NCI-H1417 (cell line): Measurements from ENCODE around the gene INMT.
"Not testable (repeated sequence)": the region's sequence is repeated elsewhere in the genome, so short reads cannot be mapped to it uniquely, and the experiment has no call there.

Source experiments
- DNase-seq, 3 experiments: peaks; one replicate each; lab custom pipeline; 2025; lab: John Stamatoyannopoulos, UW

The INMT gene

DNA sequence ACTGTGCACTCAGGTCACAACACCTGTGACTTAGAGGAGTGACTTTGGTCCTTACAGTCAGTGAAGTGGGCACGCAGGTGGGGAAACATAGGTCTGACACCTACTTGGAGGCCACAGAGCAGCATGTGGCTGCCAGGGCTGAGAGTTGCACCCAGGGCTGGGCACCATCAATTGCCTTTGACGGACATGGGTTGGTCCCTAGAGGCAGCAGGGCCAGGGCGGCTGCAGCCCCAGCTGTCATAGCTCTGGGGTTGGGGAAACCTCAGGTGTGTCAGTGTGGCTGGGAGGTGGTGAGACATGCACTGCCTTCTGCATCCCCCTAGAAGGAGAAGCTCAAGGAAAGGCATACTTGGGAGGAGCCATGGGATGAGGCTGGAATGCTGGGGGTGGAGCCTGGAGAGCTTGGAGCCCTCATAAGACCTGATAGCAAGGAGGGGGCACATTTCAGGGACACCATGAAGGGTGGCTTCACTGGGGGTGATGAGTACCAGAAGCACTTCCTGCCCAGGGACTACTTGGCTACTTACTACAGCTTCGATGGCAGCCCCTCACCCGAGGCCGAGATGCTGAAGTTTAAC is at the start of gene INMT:
TSS of gene INMT (plus strand) at position 440 of the 578 bp plus-strand sequence. CDS start at position 456, 16 bp downstream.
- no peak for DNase-seq

DNA sequence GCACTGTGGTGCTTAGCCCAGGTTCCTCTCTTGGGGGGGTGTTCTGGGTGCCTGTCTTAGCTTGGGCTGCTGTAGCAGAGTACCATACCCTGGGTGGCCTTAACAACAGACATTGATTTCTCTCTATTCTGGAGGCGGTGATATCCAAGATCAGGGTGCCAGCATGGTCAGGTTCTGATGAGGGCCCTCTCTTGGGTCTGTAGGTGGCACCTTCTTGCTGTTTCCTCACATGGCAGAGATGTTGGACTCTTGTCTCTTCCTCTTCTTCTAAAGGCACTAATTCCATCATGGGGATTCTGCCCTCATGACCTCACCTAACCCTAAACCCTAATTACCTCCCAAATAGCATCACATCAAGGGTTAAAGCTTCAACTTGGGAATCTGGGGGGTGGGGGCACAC is 49.7 kb upstream of the INMT start:
- DNase-seq: no peak

DNA sequence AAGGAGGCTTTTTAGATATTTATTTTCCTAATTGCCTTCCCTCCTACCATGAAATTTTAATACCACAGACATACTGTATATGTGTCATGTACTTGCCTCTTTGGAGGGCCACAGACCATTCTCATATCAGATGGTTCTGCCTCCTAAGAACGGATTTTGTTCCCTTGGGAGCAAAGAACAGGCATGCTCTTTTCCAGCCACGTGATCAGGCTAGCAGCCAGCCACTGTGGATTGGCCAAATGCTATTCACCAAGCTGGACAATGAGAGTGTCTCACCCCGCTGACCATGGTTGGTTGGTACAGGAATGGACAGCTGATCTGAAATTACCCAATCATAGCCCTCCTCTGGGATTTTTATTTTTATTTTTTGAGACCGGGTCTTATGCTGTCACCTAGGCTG is 48.2 kb upstream of the INMT start:
- no peak for DNase-seq

GRCh38 chr7:30705008-30705407 is 46.9 kb upstream of the INMT start:
- no peak for DNase-seq

GRCh38 chr7:30705596-30705995 is 46.3 kb upstream of the INMT start:
- no peak for DNase-seq

DNA sequence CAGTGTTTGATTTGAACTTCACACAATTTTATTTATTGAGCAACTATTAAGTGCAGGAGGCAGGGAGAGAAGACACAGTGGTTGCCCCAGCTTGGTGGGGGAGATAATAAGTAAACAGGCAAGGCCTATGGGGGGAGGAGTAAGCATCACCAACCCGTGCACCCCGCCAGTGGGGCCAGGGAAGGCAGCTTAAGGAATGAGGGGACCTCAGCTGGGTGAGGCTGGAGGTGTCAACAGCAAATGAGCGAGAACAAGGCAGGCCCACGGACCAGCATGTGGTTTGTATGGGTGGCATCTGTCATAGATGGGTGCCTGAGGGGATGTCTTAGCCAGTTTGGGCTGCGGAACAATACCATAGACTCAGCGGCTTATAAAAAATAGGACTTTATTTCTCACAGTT is 45.6 kb upstream of the INMT start:
- DNase-seq: no peak

DNA sequence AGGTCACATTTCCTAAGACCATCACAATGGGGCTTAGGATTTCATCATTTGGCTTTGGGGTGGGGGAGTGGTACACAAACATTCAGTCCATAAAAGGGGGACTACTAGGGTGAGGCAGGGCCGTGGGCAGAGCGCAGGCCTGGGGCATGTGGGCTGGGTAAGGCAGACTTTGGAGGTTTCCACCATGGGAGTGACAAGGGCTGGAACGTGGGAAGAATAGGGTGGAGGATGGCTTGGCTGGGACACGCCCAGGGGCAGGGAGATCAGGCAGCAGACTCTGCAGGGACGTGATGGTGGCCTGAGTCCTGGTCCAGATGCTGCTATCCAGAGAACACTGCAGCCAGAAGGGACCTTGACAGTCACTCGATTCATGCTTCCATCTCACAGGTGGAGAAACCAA is 45.0 kb upstream of the INMT start:
- no peak for DNase-seq

- no peak for DNase-seq
Measured at GRCh38 chr7:30707391-30708357, 44.3 kb upstream of the INMT start.

- DNase-seq: no peak
Measured at GRCh38 chr7:30708412-30708811, 43.5 kb upstream of the INMT start.

GRCh38 chr7:30708983-30709382 is 43.0 kb upstream of the INMT start:
- DNase-seq: no peak

GRCh38 chr7:30709549-30709948 is 42.4 kb upstream of the INMT start:
- no peak for DNase-seq

DNA sequence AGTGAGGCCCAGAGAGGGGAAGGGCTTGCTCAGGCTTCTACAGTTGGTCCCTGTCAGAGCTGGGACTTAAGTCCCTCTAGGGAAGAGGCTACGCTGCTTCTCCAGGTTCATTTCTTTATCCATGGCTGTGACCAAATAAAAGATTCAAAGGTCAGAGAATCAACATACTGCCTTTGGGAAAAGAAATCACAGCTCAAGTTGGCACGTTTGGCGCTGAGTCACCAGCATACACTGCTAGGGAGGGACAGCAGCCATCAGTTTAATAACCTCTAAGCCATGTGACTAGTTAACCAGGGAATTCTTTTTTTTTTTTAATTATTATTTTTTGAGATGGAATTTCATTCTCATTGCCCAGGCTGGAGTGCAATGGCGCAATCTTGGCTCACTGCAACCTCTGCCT is 41.3 kb upstream of the INMT start:
- no peak for DNase-seq

DNA sequence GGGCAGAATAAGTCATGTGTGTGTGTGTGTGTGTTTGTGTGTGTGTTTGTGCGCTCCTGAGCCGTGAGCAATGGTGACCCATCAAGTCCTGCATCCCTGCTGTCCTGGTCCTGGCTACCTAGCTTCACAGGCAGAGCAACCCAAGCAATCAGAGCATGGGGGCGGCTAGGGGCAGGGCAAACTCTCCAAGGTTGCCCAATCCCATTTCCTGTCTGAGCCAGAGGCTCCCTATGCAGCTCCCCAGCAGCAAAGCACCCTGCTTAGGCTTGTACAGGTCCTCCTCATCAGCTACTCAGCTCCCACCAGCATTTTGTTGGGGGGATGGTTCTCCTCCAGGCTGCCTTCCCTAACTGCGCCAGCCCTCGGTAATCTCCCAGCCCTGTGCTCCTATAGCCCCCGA is 38.5 kb upstream of the INMT start:
- no peak for DNase-seq

DNA sequence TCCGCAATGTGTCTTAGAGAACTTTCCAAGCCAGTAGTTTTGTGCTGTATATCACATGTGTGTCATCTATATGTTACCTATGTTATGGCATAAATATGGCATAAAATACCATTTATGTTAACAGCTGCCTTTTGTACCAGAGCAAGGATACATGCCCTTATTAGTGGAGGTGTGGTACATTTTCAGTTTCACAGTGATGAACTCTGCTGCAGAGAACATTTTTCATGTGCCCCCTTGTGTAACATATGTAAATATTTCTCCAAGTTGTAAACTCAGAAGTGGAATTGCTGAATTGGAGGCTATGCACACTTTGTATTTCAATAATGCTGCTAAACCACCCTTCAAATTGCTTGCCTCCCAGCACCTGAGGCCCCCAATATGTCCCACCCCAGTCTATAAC is 37.8 kb upstream of the INMT start:
- DNase-seq: no peak

DNA sequence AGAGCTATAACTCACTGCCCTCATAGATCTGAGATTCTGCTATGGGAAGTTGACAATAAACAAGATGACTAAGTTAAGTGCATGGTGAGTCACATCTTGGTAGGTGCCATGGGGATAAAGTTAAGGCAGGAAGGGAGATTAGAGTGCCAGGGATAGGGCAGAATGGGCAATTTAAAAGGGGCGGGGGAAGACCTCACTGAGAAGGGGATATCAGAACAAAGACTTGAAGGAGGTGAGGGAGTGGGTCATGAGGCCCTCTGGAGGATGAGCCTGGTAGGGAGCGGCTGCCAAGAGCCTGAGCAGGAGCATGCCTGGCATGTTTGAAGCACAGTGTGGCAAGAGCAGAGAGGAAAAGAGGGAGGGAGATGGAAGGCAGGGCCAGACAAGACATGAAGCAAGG is 34.8 kb upstream of the INMT start:
- no peak for DNase-seq

DNA sequence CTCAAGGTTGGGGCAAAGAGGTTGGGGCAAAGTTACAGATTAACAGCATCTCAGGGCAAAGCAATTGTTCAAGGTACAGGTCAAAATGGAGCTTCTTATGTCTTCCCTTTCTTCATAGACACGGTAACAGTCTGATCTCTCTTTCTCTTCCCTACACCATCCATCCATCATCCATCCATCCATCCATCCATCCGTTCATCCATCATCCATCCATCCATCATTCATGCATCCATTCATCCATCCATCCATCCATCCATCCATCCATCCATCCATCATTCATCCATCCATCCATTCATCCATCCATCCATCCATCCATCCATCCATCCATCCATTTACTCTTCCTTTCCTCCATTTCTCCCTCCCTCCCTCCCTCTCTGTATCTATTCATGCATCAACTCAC is 32.5 kb upstream of the INMT start:
- not testable (repeated sequence) for DNase-seq

GRCh38 chr7:30721211-30721610 is 30.7 kb upstream of the INMT start:
- no peak for DNase-seq

DNA sequence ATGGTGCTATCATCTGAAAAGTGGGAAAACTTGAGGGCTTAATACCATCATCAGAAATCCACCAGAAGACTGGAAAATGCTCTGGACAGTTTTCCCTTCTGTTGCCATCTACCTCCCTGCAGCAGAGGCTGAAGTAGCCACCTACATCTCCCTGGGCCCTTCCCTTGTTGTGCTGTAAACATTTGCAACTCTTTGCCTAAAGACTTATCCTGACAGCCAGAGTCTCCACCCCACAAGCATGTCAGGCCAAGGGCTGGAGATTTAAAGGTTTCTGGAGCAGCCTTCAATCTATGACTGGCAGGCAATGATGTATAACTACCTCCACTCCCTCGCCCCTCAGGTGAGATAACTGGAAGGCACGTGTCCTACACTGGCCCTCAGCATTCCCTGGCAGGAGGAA is 29.7 kb upstream of the INMT start:
- no peak for DNase-seq

DNA sequence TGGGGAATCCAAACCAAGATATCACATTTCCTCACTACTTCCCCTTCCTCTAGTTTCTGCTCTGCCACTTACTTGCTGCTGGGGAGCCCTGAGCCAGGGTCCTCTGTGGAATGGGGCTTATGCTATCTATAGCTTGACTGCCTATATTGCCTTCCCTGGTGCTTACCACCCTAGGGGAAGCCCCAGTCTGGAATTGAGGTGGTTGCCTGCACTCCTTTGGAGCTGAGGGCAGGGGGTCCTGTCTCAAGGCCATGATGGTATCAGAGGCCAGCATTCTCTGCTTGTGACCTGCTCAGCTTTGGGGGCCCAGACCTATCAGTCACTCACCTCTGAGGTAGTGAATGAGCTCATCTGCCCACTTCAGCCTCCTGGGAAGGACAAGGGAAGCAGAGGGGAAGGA is 29.3 kb upstream of the INMT start:
- no peak for DNase-seq

DNA sequence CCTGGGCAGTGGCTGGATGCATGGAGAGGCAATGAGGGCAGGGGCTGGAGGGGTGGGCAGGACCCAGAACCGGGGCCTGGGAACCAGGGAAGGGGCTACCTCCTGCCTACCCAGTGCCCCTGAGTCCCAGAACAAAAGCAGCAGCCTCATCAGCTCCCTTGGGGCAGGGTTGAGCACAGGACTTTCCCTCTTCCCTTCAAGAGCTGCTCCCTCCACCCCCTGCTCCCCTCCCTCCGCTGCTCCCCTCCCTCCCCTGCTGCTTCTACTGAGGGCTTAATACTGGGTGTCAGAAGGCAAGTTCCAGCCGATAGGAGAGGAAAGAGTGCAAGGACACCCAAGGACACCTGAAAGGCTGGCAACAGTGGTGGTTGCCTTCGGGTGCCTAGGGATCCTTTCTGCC is 28.2 kb upstream of the INMT start:
- no peak for DNase-seq

DNA sequence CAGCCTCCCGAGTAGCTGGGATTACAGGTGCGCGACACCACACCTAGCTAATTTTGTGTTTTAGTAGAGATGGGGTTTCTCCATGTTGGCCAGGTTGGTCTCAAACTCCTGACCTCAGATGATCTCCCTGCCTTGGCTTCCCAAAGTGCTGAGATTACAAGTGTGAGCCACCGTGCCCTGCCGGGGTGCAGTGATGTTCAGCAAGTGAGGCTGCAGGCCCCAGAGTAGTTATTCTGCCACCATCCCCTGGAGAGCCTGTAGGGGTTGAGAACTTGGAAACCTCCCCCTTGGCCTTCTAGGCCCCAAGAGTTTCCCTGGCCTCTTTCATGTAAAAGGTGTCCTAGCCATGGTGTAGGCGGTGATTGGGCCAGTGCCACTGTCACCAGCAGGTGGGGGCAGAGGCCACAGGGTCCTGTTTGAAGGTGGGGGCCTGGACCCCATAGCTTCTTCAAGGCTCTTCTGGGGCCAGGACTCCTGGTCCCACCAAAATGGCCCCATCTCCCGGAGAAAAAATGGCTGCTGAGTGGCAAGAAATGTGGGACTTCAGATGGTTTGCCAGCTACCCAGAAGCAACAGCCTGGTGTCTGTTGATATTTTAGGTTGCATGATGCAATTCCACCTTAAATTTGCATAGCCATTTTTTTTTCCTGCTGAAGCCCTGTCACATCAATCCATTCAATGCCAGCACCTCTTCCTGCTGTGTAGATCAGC is 25.5 kb upstream of the INMT start:
- DNase-seq: no peak

- DNase-seq: no peak
Measured at GRCh38 chr7:30727061-30727945, 24.6 kb upstream of the INMT start.
